ENCODE measurements around the gene B3GALT5.

B3GALT5 gene

DNA sequence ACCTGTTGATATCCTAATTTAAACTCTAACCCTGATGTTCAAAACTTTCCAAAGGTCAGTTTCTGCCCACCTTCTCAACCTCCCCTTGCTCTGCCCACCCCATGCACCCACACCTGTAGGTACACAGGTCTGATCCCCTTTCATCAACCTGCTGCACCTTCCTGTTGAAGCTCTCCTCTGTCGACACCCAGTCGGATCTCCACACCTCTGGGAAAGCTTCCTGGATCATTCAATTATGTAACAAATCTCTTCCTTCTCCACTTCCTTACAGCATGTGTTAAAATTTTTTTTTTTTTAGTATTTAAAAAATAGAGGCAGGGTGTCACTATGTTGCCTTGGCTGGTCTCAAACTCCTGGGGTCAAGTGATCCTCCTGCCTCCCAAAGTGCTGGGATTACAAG lies 87.6 kb downstream of the B3GALT5 start:
- no peak for DNase-seq

DNA sequence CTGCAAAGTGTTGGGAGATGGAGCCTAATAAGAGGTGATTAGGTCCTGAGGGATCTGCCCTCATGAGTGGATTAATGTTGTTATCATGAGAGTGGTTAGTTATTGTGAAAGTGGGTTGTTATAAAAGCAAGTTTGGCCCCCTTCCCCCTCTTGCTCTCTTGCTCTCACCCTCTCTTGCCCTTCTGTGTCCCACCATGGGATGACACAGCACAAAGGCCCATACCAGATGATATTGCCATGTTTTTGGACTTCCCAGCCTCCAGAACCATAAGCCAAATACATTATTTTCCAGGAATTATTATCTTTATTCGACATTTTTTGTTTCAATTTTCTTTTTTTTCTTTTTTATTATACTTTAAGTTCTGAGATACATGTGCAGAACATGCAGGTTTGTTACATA lies 90.8 kb downstream of the B3GALT5 start:
- no peak for DNase-seq

DNA sequence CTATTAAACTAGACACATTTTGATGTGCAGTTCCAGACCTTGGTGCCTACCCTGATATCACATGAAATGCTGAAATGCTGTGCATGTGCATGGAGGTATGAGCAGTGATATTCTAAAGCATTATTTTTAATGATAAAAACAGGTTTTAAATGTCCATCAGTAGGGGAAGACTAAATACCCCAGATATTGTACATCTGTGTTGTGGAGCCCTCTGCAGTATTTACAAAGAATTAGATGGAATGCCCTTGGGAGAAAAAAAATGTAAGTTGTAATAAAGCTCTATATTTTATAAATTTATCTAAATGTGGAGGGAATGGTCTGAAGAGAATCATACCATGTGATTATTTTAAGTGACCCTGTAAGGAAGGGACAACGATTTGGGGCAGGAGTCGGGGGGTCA lies 93.1 kb downstream of the B3GALT5 start:
- DNase-seq: no peak

DNA sequence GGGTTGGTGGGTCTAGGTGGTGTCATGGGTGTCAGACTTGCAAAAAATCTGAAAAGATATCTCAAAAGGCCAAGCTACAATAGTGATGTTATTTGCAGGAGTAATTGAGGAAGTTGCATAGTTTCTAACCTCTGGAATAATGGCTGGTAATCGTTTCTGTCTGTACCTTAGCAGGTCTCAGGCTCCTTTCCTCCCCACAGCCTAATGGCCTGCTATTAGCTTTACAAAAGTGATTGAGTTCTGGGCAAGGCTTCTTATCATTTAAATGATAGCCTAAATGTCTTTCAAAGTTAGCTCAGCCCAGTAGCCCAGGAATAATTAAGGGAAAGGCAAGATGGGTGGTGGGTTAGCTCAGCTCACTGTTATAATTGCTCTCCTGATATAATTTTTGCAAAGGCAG lies 94.6 kb downstream of the B3GALT5 start:
- no peak for DNase-seq

DNA sequence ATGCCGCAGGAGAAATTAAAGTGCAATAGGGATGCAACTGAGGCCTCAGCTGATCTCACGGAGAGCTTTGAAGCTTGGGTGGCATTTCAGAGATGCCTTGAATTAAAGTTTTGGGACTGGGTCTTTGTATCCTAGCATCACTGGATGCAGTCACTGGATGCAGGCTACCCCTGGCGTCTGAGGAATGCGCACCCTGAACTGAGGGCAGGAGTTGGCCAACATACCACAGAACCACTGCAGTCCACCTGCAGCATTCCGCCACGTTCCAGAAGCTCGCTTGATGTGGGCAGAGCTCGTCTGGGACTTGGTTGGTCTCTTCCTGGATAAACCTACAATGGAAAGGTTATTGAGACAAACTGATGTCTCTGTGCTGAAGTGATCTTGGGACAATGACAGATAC lies 98.1 kb downstream of the B3GALT5 start:
- DNase-seq: no peak

DNA sequence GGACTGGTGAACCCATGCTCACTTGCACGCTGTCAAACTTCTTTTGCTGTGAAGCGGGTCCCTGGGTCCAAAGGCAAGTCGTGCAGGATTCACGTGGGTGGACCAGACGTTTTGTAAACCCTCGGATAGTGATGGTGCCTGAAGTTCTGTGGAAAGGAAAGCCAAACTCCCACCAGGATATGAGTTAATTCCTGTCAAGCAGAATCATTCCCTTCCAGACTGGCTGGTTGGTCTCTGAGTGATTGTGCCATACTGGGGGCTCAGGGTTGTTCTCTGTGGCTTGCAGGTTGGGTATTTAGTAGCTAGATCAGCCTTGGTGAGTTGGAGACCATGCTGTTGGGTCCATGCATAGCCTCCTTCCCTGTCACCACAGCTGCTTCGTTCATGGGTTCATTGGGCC lies 99.5 kb downstream of the B3GALT5 start:
- no peak for DNase-seq

DNA sequence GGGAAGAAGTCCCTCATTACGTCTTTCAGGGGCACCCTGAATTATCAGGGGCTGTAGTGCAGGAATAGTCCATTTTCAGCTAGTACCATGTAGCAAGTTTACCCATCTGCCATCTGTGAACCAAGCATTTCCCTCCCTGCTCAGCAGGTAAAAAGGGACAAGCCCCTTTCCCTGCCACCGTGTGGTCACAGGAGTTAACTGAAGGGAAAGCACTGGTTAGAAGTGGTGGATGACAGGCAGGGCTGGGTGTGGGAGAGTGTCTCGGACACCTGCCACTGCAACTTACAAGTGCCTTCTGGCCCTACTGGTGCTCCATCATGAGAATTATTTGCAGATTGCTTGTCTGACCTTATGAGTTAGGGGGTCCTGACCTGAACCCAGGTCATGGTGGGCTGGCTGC lies 100.2 kb downstream of the B3GALT5 start:
- no peak for DNase-seq

DNA sequence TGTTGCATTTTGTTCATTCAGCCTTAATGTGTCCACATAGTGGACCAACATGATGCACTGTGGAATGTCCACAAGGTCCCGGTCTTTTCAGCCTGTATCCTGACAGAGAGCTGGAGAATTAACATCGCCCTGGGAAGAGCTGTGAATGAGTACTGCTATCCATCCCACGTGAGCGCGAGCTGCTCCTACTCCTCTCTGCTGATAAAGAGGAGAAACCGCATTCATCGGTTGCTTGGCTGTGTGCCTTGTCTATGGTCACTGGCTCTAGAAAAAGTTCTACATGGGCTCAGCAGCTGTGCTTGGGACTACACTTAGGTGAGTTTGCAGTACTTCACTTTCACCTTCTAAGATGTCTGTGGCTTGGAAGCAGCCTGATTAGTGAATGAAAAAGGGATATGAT lies 101.2 kb downstream of the B3GALT5 start:
- DNase-seq: no peak

DNA sequence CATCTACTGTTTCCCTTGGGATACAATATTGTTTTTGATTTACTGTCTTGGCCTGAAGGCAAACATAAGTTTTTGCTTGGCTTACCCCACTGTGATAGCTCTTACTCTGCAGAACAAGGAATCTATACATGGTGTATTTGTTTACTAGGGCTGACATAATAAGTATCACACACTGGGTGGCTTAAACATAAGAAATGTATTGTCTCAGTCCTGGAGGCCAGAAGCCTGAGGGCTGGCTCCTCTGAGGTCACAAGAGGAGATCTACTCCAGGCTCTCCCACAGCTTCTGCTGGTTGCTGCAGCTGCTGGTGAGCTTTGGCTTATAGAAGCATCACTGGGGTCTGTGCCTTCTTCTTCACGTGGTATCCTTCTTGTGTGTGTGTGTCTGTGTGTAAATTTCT lies 101.6 kb downstream of the B3GALT5 start:
- DNase-seq: no peak

DNA sequence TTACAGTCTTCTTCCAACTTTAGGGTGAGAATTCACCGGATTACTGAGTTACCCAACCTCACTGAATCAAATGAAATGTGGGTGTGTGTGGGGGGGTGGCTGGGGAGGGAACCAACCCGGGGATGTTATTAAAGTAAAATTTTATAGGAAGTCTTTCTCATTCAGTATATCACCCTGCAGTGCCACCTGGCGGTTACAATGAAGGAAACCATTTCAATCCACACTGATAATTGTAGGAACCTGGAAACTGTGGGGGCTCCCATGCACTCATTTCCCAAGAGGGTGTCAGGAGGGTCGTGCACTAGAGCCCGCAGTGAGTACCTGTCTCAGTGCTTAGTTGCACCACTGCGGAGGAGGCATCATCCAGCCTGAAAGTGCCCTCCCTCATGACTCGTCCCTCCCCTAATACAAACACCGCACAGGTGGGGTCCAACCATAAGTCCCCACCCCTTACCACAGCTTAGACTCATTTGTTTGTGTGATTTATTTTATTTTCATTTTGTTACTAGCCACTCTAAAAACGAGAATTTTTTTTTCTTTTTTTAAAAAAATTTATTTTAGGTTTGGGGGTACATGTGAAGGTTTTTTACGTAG lies 103.2 kb downstream of the B3GALT5 start:
- no peak for DNase-seq

DNA sequence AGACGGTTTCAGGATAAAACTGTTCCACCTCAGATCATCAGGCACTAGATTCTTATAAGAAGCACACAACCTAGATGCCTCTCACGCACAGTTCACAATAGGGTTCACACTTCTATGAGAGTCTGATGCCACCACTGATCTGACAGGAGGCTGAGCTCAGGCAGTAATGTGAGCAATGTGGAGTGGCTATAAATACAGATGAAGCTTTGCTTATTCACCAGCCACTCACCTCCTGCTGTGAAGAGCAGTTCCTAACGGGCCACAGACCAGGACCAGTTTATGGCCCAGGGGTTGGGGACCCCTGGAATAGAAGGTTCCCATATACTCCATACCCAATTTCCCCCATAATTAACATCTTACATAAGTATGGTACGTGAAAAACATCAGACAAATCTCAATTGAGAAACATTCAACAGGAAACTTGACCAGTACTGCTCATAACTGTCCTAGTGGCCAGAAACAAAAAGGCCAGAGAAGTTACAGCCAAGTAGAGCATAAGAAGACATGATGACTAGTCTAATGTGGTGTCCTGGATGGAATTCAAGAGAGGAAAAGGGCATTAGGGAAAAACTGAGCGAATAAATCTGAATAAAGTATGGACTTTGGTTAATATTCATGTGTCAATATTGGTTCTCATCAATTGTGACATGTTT lies 107.5 kb downstream of the B3GALT5 start:
- no peak for DNase-seq

DNA sequence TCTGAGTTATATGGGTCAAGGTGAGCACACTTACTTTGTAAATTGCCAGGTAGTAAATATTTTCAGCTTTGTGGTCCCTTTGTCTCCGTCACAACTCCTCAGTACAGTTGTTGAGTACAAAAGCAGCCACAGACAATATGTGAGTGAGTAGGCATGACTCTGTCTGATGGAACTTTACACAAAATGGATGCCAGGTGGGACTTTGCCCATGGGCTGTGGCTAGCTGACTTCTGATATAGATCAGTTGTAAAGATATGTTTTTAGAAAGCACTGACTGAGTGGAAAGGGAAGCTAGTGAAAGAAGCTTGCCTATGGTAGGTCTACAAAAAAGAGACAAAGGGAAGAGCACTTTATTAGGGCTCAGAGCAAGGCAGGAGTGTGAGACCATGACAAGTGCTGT lies 109.1 kb downstream of the B3GALT5 start:
- DNase-seq: no peak

Data from right kidney (tissue), 1 donor.